ENCODE measurements around the gene CCDC33. TPM values are rescaled to one million over a fixed set of nuclear protein-coding genes. Genes with fewer than 3 reads are reported as not detected.

The CCDC33 gene
- total and polyA plus RNA-seq, 5 donors from 2014 or later, result not detected

GRCh38 chr15:74383286-74383685 lies 147.2 kb downstream of the CCDC33 start:
- no peaks in the 10 kb centered on the region for H3K9me3 Mint-ChIP-seq
- DNase-seq (no peak), ATAC-seq (ENCODE audit: low read depth in 2 of 2) (no peak)
- Histone ChIP-seq H3K27me3 (ENCODE audit: control insufficient read depth, insufficient read depth, low read length) (no peaks in the 10 kb centered on the region), H3K4me1 (ENCODE audit: control insufficient read depth, insufficient read depth, low read length, poor library complexity, severe bottlenecking) (peaks cover 43% of the 10 kb centered on the region), H3K9me3 (ENCODE audit: control insufficient read depth in 2 of 2, low read length in 2 of 2) (no peaks in the 10 kb centered on the region), H3K4me3 (ENCODE audit: low read depth, low read length) (no peak overlapping the region), H3K27ac (ENCODE audit: insufficient read depth, low read length, poor library complexity, severe bottlenecking) (peak overlapping the region; percentile 68), H3K36me3 (ENCODE audit: control insufficient read depth, insufficient read depth, low read length) (no peaks in the 10 kb centered on the region)
- H3K27me3 Mint-ChIP-seq, result no peaks in the 10 kb centered on the region
- peaks cover 5 to 43% (median 17%) of the 10 kb centered on the region in 4 donors for H3K4me1 Mint-ChIP-seq
- H3K36me3 Mint-ChIP-seq, result no peaks in the 10 kb centered on the region
- peak overlapping the region in 1 of 4 donors; percentile 4 for H3K4me3 Mint-ChIP-seq
- peak overlapping the region; percentile 33 to 93 (median 88) for H3K27ac Mint-ChIP-seq

- Histone ChIP-seq H3K9me3 (ENCODE audit: control insufficient read depth in 2 of 2, low read length in 2 of 2) (no peaks in the 10 kb centered on the region), H3K27me3 (ENCODE audit: control insufficient read depth, insufficient read depth, low read length) (no peaks in the 10 kb centered on the region), H3K4me3 (ENCODE audit: low read depth, low read length) (peak overlapping the region; percentile 40), H3K36me3 (ENCODE audit: control insufficient read depth, insufficient read depth, low read length) (no peaks in the 10 kb centered on the region), H3K27ac (ENCODE audit: insufficient read depth, low read length, poor library complexity, severe bottlenecking) (peak overlapping the region; percentile 68), H3K4me1 (ENCODE audit: control insufficient read depth, insufficient read depth, low read length, poor library complexity, severe bottlenecking) (peaks cover 40% of the 10 kb centered on the region)
- Mint-ChIP-seq H3K4me3 (peak overlapping the region in 3 of 4 donors; percentile 10 to 66 (median 39)), H3K9me3 (no peaks in the 10 kb centered on the region), H3K27me3 (no peaks in the 10 kb centered on the region), H3K4me1 (peaks cover 5 to 39% (median 17%) of the 10 kb centered on the region in 4 donors), H3K27ac (peak overlapping the region; percentile 1 to 93 (median 88)), H3K36me3 (no peaks in the 10 kb centered on the region)
- ATAC-seq (ENCODE audit: low read depth in 2 of 2) (peak; percentile 55 to 60), DNase-seq (peak in 2 of 3 donors; percentile 19 to 75)
Observed at GRCh38 chr15:74383695-74384565, 147.8 kb downstream of the CCDC33 start.

- Histone ChIP-seq H3K9me3 (ENCODE audit: control insufficient read depth in 2 of 2, low read length in 2 of 2) (no peaks in the 10 kb centered on the region), H3K4me3 (ENCODE audit: low read depth, low read length) (no peak overlapping the region), H3K27me3 (ENCODE audit: control insufficient read depth, insufficient read depth, low read length) (no peaks in the 10 kb centered on the region), H3K4me1 (ENCODE audit: control insufficient read depth, insufficient read depth, low read length, poor library complexity, severe bottlenecking) (peaks cover 37% of the 10 kb centered on the region), H3K27ac (ENCODE audit: insufficient read depth, low read length, poor library complexity, severe bottlenecking) (peak overlapping the region; percentile 68), H3K36me3 (ENCODE audit: control insufficient read depth, insufficient read depth, low read length) (no peaks in the 10 kb centered on the region)
- H3K9me3 Mint-ChIP-seq, result no peaks in the 10 kb centered on the region
- no peaks in the 10 kb centered on the region for H3K36me3 Mint-ChIP-seq
- H3K27me3 Mint-ChIP-seq, result no peaks in the 10 kb centered on the region
- no peak for DNase-seq
- H3K4me1 Mint-ChIP-seq, result peaks cover 5 to 35% (median 17%) of the 10 kb centered on the region in 4 donors
- H3K4me3 Mint-ChIP-seq, result peak overlapping the region in 1 of 4 donors; percentile 67
- H3K27ac Mint-ChIP-seq, result peak overlapping the region; percentile 71 to 93 (median 88)
- no peak for ATAC-seq (ENCODE audit: low read depth in 2 of 2)
Observed at GRCh38 chr15:74384566-74384880, 148.4 kb downstream of the CCDC33 start.

DNA sequence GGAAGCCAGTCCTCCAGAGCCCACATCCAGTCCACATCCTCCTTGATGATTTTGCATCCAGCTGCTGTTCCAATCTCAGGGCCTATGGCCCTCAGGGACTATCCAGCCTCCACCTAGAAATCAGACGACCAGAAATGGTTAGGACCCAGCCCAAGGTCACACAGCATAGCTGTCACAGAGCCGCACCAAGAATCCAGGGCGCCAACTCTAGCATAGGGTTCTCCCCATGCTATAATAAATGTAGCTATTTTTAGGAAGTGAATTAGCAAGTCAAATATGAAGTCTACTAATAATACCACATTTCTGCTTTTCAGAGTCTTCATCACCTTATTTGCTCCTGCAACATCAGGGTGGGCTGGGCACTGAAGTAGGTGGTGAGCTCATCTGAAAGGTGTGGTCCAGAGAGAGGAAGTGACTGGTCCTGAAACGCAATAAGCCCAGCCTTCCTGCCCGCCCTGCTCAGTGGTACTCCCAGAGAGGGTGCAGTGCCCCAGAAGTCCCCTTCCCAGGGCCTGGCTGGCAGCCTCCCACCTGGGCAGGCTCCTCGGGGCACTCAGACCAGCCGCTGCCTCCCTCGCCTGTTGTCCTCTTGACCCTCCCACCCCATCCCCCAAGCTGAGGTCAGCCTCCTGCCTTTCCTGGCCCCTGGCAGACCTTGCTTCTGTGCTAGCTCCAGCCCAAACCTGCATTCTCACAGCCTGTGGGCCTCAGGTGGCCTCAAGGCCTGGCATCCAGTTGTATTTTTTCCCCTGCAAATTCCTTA lies 148.9 kb downstream of the CCDC33 start:
- H3K36me3 ChIP-seq (ENCODE audit: control insufficient read depth, insufficient read depth, low read length), result no peaks in the 10 kb centered on the region
- Mint-ChIP-seq H3K36me3 (no peaks in the 10 kb centered on the region), H3K27ac (peak overlapping the region; percentile 71 to 93 (median 88)), H3K27me3 (no peaks in the 10 kb centered on the region), H3K9me3 (no peaks in the 10 kb centered on the region), H3K4me3 (peak overlapping the region in 2 of 4 donors; percentile 43 to 67), H3K4me1 (peaks cover 5 to 35% (median 17%) of the 10 kb centered on the region in 4 donors)
- no peaks in the 10 kb centered on the region for H3K27me3 ChIP-seq (ENCODE audit: control insufficient read depth, insufficient read depth, low read length)
- DNase-seq (peak; percentile 24 to 87 (median 44)), ATAC-seq (ENCODE audit: low read depth in 2 of 2) (peak; percentile 75 to 81)
- peak overlapping the region; percentile 68 for H3K27ac ChIP-seq (ENCODE audit: insufficient read depth, low read length, poor library complexity, severe bottlenecking)
- H3K9me3 ChIP-seq (ENCODE audit: control insufficient read depth in 2 of 2, low read length in 2 of 2), result no peaks in the 10 kb centered on the region
- peaks cover 37% of the 10 kb centered on the region for H3K4me1 ChIP-seq (ENCODE audit: control insufficient read depth, insufficient read depth, low read length, poor library complexity, severe bottlenecking)
- H3K4me3 ChIP-seq (ENCODE audit: low read depth, low read length), result no peak overlapping the region

GRCh38 chr15:74385733-74386132 lies 149.6 kb downstream of the CCDC33 start:
- H3K9me3 ChIP-seq (ENCODE audit: control insufficient read depth in 2 of 2, low read length in 2 of 2), result no peaks in the 10 kb centered on the region
- Mint-ChIP-seq H3K27me3 (no peaks in the 10 kb centered on the region), H3K4me1 (peaks cover 5 to 38% (median 18%) of the 10 kb centered on the region in 4 donors), H3K36me3 (no peaks in the 10 kb centered on the region), H3K9me3 (no peaks in the 10 kb centered on the region), H3K27ac (peak overlapping the region in 2 of 3 donors; percentile 88 to 93), H3K4me3 (no peak overlapping the region)
- no peak overlapping the region for H3K4me3 ChIP-seq (ENCODE audit: low read depth, low read length)
- H3K4me1 ChIP-seq (ENCODE audit: control insufficient read depth, insufficient read depth, low read length, poor library complexity, severe bottlenecking), result peaks cover 37% of the 10 kb centered on the region
- peak overlapping the region; percentile 68 for H3K27ac ChIP-seq (ENCODE audit: insufficient read depth, low read length, poor library complexity, severe bottlenecking)
- DNase-seq, result no peak
- no peak for ATAC-seq (ENCODE audit: low read depth in 2 of 2)
- no peaks in the 10 kb centered on the region for H3K27me3 ChIP-seq (ENCODE audit: control insufficient read depth, insufficient read depth, low read length)
- no peaks in the 10 kb centered on the region for H3K36me3 ChIP-seq (ENCODE audit: control insufficient read depth, insufficient read depth, low read length)

Other genes starting within 250 kb of the CCDC33 start
- gene STOML1, start 244.0 kb upstream of the CCDC33 start, total RNA-seq, result 5.9 TPM
- gene STOML1, start 244.0 kb upstream of the CCDC33 start, polyA plus RNA-seq, result 10 to 100 TPM in 2 of 4 donors, 1 to 10 TPM in 2; 8.7 to 11.4 (median 10.2) TPM
- gene PML, start 241.6 kb upstream of the CCDC33 start, total RNA-seq, result 57.6 TPM
- gene PML, start 241.6 kb upstream of the CCDC33 start, polyA plus RNA-seq, result 10 to 100 TPM; 13.7 to 24.0 (median 20.8) TPM
- gene GOLGA6A, start 153.8 kb upstream of the CCDC33 start, total RNA-seq, result 0.20 TPM
- not detected for gene GOLGA6A, start 153.8 kb upstream of the CCDC33 start, polyA plus RNA-seq
- gene ISLR2, start 105.7 kb upstream of the CCDC33 start, total RNA-seq, result not detected
- not detected for gene ISLR2, start 105.7 kb upstream of the CCDC33 start, polyA plus RNA-seq
- gene ISLR, start 62.6 kb upstream of the CCDC33 start, total RNA-seq, result not detected
- gene ISLR, start 62.6 kb upstream of the CCDC33 start, polyA plus RNA-seq, result not detected
- not detected for gene STRA6, start 33.5 kb upstream of the CCDC33 start, total RNA-seq
- not detected for gene STRA6, start 33.5 kb upstream of the CCDC33 start, polyA plus RNA-seq
- gene CYP11A1, start 131.3 kb downstream of the CCDC33 start, total RNA-seq, result not detected
- gene CYP11A1, start 131.3 kb downstream of the CCDC33 start, polyA plus RNA-seq, result not detected
- gene SEMA7A, start 197.6 kb downstream of the CCDC33 start, total RNA-seq, result 5.0 TPM
- gene SEMA7A, start 197.6 kb downstream of the CCDC33 start, polyA plus RNA-seq, result under 1 TPM in 3 of 4 donors, not detected in 1; 0.09 to 0.39 (median 0.11) TPM
- 30.9 TPM for gene UBL7, start 224.8 kb downstream of the CCDC33 start, total RNA-seq
- gene UBL7, start 224.8 kb downstream of the CCDC33 start, polyA plus RNA-seq, result 100 to 1,000 TPM; 123 to 177 (median 144) TPM